Measurements from ENCODE around the gene EPHB1.

EPHB1 gene

GRCh38 chr3:135163701-135164100 lies 368.6 kb downstream of the EPHB1 start:
- Histone ChIP-seq H2BK5ac (ENCODE audit: low read depth, low read length, poor library complexity, severe bottlenecking) (no peak overlapping the region), H3K23ac (ENCODE audit: low read length in 2 of 2) (no peak overlapping the region), H2BK120ac (ENCODE audit: low read depth, low read length) (no peak overlapping the region), H4K91ac (ENCODE audit: low read length) (no peak overlapping the region), H3K18ac (ENCODE audit: low read depth in 1 of 2, low read length in 2 of 2) (no peak overlapping the region), H3K9me3 (ENCODE audit: control insufficient read depth, low read length) (no peaks in the 10 kb centered on the region), H3K27me3 (ENCODE audit: control insufficient read depth in 1 of 2, insufficient read depth in 1 of 2, low read length in 2 of 2) (no peaks in the 10 kb centered on the region), H3K4ac (ENCODE audit: low read depth in 1 of 2, low read length in 2 of 2) (no peak overlapping the region), H2AFZ (ENCODE audit: low read depth, low read length) (no peak overlapping the region), H3K27ac (ENCODE audit: low read length, poor library complexity, severe bottlenecking) (no peak overlapping the region), H3K79me1 (replicated peaks; ENCODE audit: low read length, poor library complexity, severe bottlenecking) (no peaks in the 10 kb centered on the region), H3K14ac (ENCODE audit: low read length in 2 of 2) (no peak overlapping the region), H3K36me3 (ENCODE audit: control insufficient read depth in 1 of 2, insufficient read depth in 2 of 2, low read depth in 1 of 2, low read length in 2 of 2) (peaks cover 0 to 3% of the 10 kb centered on the region in 2 experiments), H2BK12ac (ENCODE audit: low read length in 2 of 2) (no peak overlapping the region), H2BK15ac (ENCODE audit: low read depth, poor library complexity, severe bottlenecking) (no peak overlapping the region), H3K4me1 (ENCODE audit: control insufficient read depth, insufficient read depth, low read depth, low read length) (no peaks in the 10 kb centered on the region), H3K4me2 (ENCODE audit: low read length, poor library complexity, severe bottlenecking) (no peak overlapping the region), H3K9ac (ENCODE audit: low read length) (no peak overlapping the region), H4K8ac (ENCODE audit: low read length) (no peak overlapping the region), H3K4me3 (ENCODE audit: insufficient read depth in 1 of 2, low read depth in 1 of 2, low read length in 2 of 2) (no peak overlapping the region), H2AK5ac (ENCODE audit: low read length, severe bottlenecking) (no peak overlapping the region)
- no peak for DNase-seq
- 78% methylated on average over 4 of the region's 5 CpGs for WGBS

- H4K8ac ChIP-seq (ENCODE audit: low read length): no peak overlapping the region
- no peak overlapping the region for H3K9ac ChIP-seq (ENCODE audit: low read length)
- no peak overlapping the region for H4K91ac ChIP-seq (ENCODE audit: low read length)
- no peak for DNase-seq
- H3K27ac ChIP-seq (ENCODE audit: low read length, poor library complexity, severe bottlenecking): no peak overlapping the region
- H2AFZ ChIP-seq (ENCODE audit: low read depth, low read length): no peak overlapping the region
- no peak overlapping the region for H2BK12ac ChIP-seq (ENCODE audit: low read length in 2 of 2)
- H3K14ac ChIP-seq (ENCODE audit: low read length in 2 of 2): no peak overlapping the region
- H3K79me1 ChIP-seq (replicated peaks; ENCODE audit: low read length, poor library complexity, severe bottlenecking): no peaks in the 10 kb centered on the region
- no peaks in the 10 kb centered on the region for H3K27me3 ChIP-seq (ENCODE audit: control insufficient read depth in 1 of 2, insufficient read depth in 1 of 2, low read length in 2 of 2)
- no peaks in the 10 kb centered on the region for H3K4me1 ChIP-seq (ENCODE audit: control insufficient read depth, insufficient read depth, low read depth, low read length)
- H3K4ac ChIP-seq (ENCODE audit: low read depth in 1 of 2, low read length in 2 of 2): no peak overlapping the region
- no peak overlapping the region for H3K18ac ChIP-seq (ENCODE audit: low read depth in 1 of 2, low read length in 2 of 2)
- H3K9me3 ChIP-seq (ENCODE audit: control insufficient read depth, low read length): no peaks in the 10 kb centered on the region
- H2BK120ac ChIP-seq (ENCODE audit: low read depth, low read length): no peak overlapping the region
- no peak overlapping the region for H3K4me3 ChIP-seq (ENCODE audit: insufficient read depth in 1 of 2, low read depth in 1 of 2, low read length in 2 of 2)
- WGBS: 78% methylated on average over 5 of the region's 5 CpGs
- no peak overlapping the region for H3K4me2 ChIP-seq (ENCODE audit: low read length, poor library complexity, severe bottlenecking)
- H2BK15ac ChIP-seq (ENCODE audit: low read depth, poor library complexity, severe bottlenecking): no peak overlapping the region
- H3K36me3 ChIP-seq (ENCODE audit: control insufficient read depth in 1 of 2, insufficient read depth in 2 of 2, low read depth in 1 of 2, low read length in 2 of 2): peaks cover 0 to 3% of the 10 kb centered on the region in 2 experiments
- H2AK5ac ChIP-seq (ENCODE audit: low read length, severe bottlenecking): no peak overlapping the region
- no peak overlapping the region for H3K23ac ChIP-seq (ENCODE audit: low read length in 2 of 2)
- no peak overlapping the region for H2BK5ac ChIP-seq (ENCODE audit: low read depth, low read length, poor library complexity, severe bottlenecking)
These were observed 370.2 kb downstream of the EPHB1 start for GRCh38 chr3:135165260-135165659.

- WGBS: 62% methylated on average over 4 of the region's 4 CpGs
- H3K27ac ChIP-seq (ENCODE audit: low read length, poor library complexity, severe bottlenecking): no peak overlapping the region
- H3K9ac ChIP-seq (ENCODE audit: low read length): no peak overlapping the region
- no peak overlapping the region for H3K23ac ChIP-seq (ENCODE audit: low read length in 2 of 2)
- no peak overlapping the region for H2AFZ ChIP-seq (ENCODE audit: low read depth, low read length)
- no peak overlapping the region for H4K8ac ChIP-seq (ENCODE audit: low read length)
- no peaks in the 10 kb centered on the region for H3K27me3 ChIP-seq (ENCODE audit: control insufficient read depth in 1 of 2, insufficient read depth in 1 of 2, low read length in 2 of 2)
- no peak overlapping the region for H4K91ac ChIP-seq (ENCODE audit: low read length)
- H3K36me3 ChIP-seq (ENCODE audit: control insufficient read depth in 1 of 2, insufficient read depth in 2 of 2, low read depth in 1 of 2, low read length in 2 of 2): peaks cover 0 to 3% of the 10 kb centered on the region in 2 experiments
- H2BK120ac ChIP-seq (ENCODE audit: low read depth, low read length): no peak overlapping the region
- H3K4ac ChIP-seq (ENCODE audit: low read depth in 1 of 2, low read length in 2 of 2): no peak overlapping the region
- no peak overlapping the region for H2BK5ac ChIP-seq (ENCODE audit: low read depth, low read length, poor library complexity, severe bottlenecking)
- no peaks in the 10 kb centered on the region for H3K4me1 ChIP-seq (ENCODE audit: control insufficient read depth, insufficient read depth, low read depth, low read length)
- H2AK5ac ChIP-seq (ENCODE audit: low read length, severe bottlenecking): no peak overlapping the region
- no peak for DNase-seq
- no peak overlapping the region for H3K4me3 ChIP-seq (ENCODE audit: insufficient read depth in 1 of 2, low read depth in 1 of 2, low read length in 2 of 2)
- H2BK15ac ChIP-seq (ENCODE audit: low read depth, poor library complexity, severe bottlenecking): no peak overlapping the region
- H2BK12ac ChIP-seq (ENCODE audit: low read length in 2 of 2): no peak overlapping the region
- H3K18ac ChIP-seq (ENCODE audit: low read depth in 1 of 2, low read length in 2 of 2): no peak overlapping the region
- H3K9me3 ChIP-seq (ENCODE audit: control insufficient read depth, low read length): no peaks in the 10 kb centered on the region
- H3K14ac ChIP-seq (ENCODE audit: low read length in 2 of 2): no peak overlapping the region
- no peaks in the 10 kb centered on the region for H3K79me1 ChIP-seq (replicated peaks; ENCODE audit: low read length, poor library complexity, severe bottlenecking)
- H3K4me2 ChIP-seq (ENCODE audit: low read length, poor library complexity, severe bottlenecking): no peak overlapping the region
These were observed 371.3 kb downstream of the EPHB1 start for GRCh38 chr3:135166266-135166825.

GRCh38 chr3:135168822-135169221 lies 373.8 kb downstream of the EPHB1 start:
- no peaks in the 10 kb centered on the region for H3K4me1 ChIP-seq (ENCODE audit: control insufficient read depth, insufficient read depth, low read depth, low read length)
- no peak overlapping the region for H2BK120ac ChIP-seq (ENCODE audit: low read depth, low read length)
- H3K9me3 ChIP-seq (ENCODE audit: control insufficient read depth, low read length): peaks cover 2% of the 10 kb centered on the region
- peaks cover 0 to 3% of the 10 kb centered on the region in 2 experiments for H3K36me3 ChIP-seq (ENCODE audit: control insufficient read depth in 1 of 2, insufficient read depth in 2 of 2, low read depth in 1 of 2, low read length in 2 of 2)
- no peak overlapping the region for H3K9ac ChIP-seq (ENCODE audit: low read length)
- no peak overlapping the region for H3K27ac ChIP-seq (ENCODE audit: low read length, poor library complexity, severe bottlenecking)
- H4K91ac ChIP-seq (ENCODE audit: low read length): no peak overlapping the region
- H2BK12ac ChIP-seq (ENCODE audit: low read length in 2 of 2): no peak overlapping the region
- no peak overlapping the region for H2BK5ac ChIP-seq (ENCODE audit: low read depth, low read length, poor library complexity, severe bottlenecking)
- H2BK15ac ChIP-seq (ENCODE audit: low read depth, poor library complexity, severe bottlenecking): no peak overlapping the region
- no peak overlapping the region for H3K4me2 ChIP-seq (ENCODE audit: low read length, poor library complexity, severe bottlenecking)
- no peak overlapping the region for H2AFZ ChIP-seq (ENCODE audit: low read depth, low read length)
- H3K18ac ChIP-seq (ENCODE audit: low read depth in 1 of 2, low read length in 2 of 2): no peak overlapping the region
- H3K23ac ChIP-seq (ENCODE audit: low read length in 2 of 2): no peak overlapping the region
- no peak overlapping the region for H4K8ac ChIP-seq (ENCODE audit: low read length)
- no peaks in the 10 kb centered on the region for H3K27me3 ChIP-seq (ENCODE audit: control insufficient read depth in 1 of 2, insufficient read depth in 1 of 2, low read length in 2 of 2)
- WGBS: 62% methylated on average over 4 of the region's 4 CpGs
- H3K4me3 ChIP-seq (ENCODE audit: insufficient read depth in 1 of 2, low read depth in 1 of 2, low read length in 2 of 2): no peak overlapping the region
- H2AK5ac ChIP-seq (ENCODE audit: low read length, severe bottlenecking): no peak overlapping the region
- H3K79me1 ChIP-seq (replicated peaks; ENCODE audit: low read length, poor library complexity, severe bottlenecking): no peaks in the 10 kb centered on the region
- H3K14ac ChIP-seq (ENCODE audit: low read length in 2 of 2): no peak overlapping the region
- no peak overlapping the region for H3K4ac ChIP-seq (ENCODE audit: low read depth in 1 of 2, low read length in 2 of 2)
- DNase-seq: no peak
